ENCODE measurements around the gene MYO5C.

DNA sequence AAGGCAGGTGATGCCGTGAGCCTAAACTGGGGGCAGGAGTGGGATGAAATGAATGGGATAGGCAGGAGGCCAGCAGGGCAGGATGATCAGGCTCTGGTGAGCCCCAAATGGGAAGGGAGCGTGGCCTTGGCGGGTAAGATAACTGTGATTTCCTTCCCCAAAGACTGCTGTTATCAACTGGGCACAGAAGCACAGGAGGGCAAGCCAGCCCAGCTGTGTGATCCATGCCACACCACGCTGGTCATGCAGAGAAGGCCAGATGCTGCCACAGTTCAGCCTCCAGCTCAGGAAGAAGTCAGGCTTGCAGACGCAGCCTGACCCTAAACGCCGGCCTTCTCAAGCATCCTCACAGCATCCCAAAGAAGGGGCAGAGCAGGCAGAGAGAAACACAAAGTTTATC lies 52.3 kb downstream of the MYO5C start:
- TF ChIP-seq POLR2A (IDR thresholded peaks at IDR 0.05) = no peak
- TF ChIP-seq, protein P1, sequence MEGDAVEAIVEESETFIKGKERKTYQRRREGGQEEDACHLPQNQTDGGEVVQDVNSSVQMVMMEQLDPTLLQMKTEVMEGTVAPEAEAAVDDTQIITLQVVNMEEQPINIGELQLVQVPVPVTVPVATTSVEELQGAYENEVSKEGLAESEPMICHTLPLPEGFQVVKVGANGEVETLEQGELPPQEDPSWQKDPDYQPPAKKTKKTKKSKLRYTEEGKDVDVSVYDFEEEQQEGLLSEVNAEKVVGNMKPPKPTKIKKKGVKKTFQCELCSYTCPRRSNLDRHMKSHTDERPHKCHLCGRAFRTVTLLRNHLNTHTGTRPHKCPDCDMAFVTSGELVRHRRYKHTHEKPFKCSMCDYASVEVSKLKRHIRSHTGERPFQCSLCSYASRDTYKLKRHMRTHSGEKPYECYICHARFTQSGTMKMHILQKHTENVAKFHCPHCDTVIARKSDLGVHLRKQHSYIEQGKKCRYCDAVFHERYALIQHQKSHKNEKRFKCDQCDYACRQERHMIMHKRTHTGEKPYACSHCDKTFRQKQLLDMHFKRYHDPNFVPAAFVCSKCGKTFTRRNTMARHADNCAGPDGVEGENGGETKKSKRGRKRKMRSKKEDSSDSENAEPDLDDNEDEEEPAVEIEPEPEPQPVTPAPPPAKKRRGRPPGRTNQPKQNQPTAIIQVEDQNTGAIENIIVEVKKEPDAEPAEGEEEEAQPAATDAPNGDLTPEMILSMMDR (IDR thresholded peaks at IDR 0.05 in 4 of 5, conservative IDR thresholded peaks at IDR 0.05 in 1 of 5) = no peak

All from gastrocnemius medialis (tissue), 4 donors.